GM19468 (cell line): ENCODE results near the gene BCL2L11.

Experiments
- ATAC-seq: cut with Tn5 transposase; IDR thresholded peaks from one replicate; pipeline ENCODE4 v1.9.1; 2021; ENCODE audit warnings: mild to moderate bottlenecking, moderate library complexity, moderate number of reproducible peaks; ENCODE audit not compliant: unreplicated experiment; ENCODE audit errors: extremely low read depth

Gene BCL2L11

DNA sequence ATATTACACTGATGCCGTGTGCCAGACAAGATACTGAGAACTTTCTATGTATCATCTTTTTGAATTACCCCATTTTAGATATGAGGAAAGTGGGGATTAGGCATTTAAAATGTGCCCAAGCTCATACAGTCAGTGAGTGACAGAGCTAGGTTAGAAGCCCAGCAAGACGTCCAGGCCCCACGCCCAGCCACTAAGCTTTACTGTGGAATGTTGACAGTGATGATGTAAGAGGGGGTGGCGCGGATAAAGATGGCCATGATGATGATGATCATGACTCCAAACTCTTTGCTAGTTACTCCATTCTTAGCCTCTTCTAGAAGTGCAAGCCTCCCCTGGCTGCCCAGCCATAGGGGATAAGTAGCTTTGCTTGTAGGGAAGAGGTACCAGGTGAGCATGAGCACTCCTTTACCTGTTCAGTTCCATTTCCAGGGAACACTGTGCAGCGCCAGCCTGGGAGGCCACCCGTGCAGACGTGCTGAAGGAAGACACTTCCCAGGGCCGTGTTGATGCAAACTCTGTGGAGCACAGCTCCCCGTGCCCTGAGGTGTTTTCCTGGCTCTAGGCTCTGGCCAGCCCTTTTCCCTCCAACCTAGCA lies 65.5 kb downstream of the BCL2L11 start:
- no peak for ATAC-seq

DNA sequence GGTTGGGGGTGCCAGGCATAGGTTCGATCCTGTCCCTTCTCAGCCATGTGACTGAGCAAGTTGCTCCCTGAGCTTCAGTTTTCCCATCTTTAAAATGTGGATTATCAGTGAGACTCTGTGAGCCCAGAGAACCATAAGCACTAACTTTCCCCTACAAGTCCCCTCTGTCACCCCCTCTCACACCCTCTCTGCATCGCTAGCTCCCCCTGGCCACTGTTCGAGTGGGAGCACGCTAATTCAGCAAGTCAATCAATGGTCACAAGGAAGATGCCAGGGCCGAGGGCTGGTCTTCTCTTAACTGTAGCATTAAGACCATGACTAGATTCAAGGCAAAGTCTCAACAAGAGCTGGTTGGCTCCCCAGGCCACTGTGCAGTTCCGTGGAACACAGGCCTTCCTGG lies 66.2 kb downstream of the BCL2L11 start:
- no peak for ATAC-seq

DNA sequence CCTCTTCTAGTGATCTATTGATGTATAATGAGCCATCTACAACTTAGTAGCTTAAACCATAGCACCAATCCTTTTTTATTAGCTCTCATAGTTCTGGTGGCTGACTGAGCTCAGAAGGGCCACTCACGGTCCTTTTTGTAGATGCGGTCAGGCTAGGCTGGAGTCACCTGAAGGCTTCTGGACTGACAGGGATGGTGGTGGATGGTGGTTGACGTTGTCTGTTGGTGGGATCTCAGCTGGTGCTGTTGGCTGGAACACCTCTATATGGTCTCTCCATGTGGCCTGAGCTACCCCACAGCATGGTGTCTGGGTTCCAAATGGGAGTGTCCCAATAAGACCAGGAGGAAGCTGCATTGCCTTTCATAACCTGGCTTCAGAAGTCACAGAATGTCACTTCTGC lies 68.0 kb downstream of the BCL2L11 start:
- ATAC-seq: no peak

DNA sequence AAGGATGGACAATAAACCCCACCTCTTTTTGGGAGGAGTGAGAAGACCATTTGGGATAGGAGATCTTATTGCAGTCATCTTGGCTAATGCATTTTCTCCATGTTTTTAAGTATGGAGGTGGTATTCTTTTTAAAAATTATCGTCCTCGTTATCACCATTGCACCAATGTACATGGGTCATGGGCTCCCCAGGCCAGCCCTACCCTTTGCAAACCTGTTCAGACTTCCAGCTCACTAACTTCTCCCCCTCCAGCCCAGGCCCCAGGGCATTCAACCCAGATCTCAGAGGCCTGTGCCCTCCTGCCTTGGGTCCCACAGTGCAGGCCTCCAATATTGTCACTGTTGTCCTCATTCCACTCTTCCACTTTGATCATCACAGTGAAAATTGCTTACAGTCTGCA lies 68.4 kb downstream of the BCL2L11 start:
- no peak for ATAC-seq

DNA sequence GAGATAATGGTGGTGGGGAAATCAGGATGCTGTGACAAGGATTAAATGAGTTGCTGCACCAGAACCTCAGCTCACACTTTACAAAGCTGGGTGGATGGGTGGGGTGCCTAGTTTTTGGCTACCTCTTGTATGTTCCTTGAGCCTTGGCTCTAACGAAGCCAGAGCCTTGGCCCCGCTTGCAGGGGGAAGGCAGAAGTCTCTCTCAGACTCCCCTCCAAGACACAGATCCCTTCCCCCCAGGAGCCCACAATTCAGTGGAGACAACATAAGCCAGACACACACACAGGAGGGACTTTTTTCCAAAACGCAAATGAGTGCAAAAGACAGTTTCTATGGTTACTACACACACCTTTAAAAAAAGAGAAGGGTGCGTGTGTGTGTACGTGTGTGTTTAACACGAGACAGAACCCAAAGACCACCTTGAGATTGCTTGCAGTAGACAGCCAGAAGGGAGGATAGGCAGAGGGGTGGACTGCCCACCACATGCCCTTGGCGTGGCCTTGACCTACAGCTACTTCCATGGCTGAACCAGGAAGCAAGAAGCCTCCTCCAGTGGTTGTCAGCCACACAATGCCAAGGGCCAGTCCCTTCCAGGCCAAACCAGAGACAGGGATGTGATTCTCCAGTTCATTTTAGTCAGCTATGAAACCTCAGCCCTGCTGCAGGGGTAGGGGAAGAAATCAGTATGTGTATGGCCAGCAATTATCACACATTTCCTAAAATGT lies 70.3 kb downstream of the BCL2L11 start:
- no peak for ATAC-seq

DNA sequence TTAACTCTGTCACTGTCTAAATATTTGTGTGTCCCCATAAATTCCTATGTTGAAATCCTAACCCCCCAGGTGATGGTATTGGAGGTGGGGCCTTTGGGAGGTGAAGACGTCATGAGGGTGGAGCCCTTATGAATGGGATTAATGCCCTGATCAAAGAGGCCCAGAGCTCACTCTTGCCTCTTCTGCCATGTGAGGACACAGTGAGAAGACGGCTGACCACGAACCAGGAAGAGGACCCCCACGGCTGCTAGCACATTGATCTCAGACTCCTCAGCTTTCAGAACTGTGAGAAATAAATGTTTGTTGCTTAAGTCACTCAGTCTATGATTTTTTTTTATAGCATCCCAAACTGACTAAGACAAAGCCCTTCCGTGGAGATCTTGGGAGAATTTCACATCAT lies 71.2 kb downstream of the BCL2L11 start:
- ATAC-seq: no peak

DNA sequence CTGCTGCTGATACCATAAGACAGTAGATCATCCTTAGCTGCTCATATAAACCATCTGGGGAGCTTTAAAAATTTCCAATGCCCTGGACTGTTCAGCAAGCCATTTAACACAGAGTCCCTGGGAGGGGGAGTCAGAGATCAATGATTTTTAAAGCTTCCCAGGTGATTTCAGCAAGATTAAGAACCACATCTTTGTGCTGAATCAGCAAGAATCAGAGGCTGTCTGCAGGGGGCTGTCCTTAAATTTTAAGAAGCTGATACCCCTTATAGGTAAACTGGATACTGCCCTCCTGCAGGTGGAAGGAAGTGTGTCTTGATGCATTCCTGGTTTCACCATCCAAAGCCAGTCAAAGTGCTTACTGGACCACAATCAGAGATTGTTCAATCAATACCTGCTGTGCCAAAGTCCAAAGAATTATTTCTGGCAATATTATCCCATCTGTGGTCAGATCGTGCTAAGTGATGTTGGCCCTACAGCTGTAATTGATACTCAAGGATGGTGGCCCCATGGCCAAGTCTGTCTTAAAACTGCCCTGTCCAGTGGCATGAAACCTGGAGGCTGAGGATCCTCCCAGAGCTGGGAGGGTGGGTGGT lies 72.2 kb downstream of the BCL2L11 start:
- no peak for ATAC-seq

DNA sequence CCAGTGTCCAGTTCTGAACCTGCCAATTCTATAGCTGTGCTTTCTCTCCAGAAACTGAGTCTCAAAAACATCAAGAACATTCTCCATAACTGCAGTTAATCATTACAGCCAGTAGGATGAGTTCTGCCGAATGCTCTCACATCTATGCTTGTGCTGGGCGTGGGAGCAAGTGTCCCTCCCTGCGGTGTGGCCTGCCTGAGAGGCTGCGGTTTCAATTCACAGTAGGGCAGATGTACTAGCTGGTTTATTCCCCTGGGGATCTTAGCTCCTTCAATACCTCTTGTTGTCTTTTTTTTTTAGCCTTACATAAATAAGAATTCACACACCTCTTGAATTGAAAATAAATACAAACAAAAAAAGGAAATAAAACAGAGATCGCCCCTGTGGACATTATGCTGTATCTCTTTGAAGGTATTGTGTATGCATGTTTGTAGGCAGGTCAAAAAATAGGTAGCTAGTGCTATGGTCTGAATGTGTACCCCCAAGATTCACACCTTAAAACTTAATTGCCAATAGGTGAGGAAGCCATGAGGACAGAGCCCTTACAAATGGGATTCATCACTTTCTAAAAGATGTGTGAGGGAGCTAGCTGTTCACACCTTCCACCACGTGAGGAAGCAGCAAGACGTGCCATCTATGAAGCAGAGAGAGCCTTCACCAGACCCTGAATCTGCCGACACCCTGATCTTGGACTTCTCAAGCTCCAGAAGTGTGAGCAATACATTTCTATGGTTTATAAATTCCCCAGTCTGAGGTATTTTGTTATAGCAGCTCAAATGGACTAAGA lies 74.3 kb downstream of the BCL2L11 start:
- peak; percentile 59 for ATAC-seq

DNA sequence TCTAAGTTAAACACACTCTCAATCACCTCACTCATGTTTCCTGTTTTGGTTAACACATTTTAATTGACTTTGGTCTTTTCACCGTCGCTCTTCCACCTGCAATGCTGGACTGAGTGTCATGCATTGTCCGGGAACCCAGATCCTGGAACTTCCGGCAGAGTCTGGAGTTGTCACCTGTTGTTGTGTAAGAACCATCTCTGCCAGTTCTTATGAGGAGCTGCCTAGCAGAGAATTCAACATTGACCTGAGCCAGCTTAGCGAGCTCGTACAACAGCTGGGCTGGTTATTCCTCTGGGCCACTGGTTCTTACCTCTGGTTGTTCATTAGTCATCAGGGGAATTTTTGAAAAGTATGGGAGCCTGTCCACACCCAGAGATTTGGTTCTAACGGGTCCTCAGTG lies 75.7 kb downstream of the BCL2L11 start:
- ATAC-seq: no peak

DNA sequence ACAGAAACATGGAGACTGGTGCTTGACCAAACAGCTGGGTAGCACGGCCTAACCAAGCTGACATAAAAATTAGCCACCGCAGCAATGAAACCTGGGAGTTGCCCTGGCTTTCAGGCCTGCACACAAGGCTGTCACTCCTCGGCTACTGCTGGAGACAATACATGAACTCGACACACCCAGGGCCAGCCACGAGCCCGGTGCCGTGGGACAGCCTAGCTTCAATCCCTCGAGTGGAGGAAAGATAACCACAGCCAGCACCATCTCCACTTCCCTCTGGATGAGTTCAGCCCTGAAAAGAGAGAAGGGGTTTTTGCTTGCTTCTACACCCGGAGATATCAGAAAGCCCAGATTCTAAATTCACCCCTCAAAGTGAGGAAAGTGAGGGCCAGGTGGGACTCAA lies 78.0 kb downstream of the BCL2L11 start:
- no peak for ATAC-seq

DNA sequence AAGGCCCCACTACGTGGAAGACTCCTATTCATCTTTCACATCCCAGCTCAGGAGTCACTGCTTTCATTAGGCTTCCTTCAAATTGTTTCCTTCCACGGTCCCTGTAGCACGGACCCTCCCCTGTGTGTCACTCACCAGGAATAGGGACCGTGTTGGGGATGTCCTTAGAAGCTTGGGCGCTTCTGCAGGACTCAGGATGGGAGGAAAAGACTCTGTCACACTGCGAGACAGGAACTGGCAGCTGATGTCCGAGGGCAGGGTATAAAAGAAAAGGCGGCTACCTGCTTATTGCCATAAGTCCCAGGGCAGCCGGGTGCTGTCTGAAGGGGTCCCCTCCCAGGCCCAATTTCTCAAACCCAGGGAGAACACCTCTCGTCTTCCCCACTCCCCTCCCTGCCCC lies 79.1 kb downstream of the BCL2L11 start:
- no peak for ATAC-seq

DNA sequence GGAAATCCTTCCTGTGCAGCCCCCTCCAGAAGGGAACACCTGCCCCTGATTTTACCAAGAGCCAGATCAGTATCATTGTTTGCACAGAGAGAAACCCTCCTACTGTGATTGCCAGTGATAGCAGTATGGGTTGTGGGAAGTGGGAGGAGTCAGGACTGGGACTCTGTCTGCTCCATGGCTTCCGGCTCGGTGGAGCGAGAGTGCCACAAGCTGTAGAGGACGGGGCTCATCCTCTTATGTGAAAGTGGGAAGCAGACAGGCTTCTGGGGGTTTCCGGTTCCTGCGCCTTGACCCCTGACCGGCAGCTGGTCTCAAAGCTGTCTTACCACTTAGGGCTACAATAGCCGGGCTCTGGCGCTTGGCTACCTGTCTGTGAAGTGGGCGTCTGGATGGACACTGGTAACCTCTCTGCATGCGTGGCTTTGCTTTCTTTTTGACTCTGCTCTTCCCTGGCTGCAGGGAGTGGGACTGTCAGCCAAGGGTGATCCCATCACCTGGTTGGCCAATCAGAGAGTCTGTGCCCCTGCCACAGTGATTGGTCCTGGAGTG lies 79.7 kb downstream of the BCL2L11 start:
- ATAC-seq: no peak

DNA sequence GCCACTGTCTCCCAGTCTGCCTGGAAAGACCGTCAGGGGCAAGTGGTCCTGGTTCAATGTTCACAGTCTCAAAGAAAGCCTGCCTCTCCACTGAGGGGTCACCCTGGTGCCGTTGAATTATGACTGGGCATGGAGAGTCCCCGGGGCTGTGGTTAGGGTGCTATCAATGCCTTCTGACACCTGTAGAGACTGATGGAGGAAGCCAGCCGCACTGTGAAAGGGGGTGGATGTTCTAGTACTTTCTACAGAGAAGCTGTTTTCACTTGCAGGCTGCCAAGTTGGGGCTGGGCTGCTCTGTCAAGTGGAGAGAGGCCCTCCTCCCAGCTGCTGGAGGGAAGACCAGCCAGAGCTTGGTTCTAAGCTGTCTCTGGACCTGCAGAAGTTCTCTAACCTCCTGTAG lies 80.5 kb downstream of the BCL2L11 start:
- ATAC-seq: no peak

DNA sequence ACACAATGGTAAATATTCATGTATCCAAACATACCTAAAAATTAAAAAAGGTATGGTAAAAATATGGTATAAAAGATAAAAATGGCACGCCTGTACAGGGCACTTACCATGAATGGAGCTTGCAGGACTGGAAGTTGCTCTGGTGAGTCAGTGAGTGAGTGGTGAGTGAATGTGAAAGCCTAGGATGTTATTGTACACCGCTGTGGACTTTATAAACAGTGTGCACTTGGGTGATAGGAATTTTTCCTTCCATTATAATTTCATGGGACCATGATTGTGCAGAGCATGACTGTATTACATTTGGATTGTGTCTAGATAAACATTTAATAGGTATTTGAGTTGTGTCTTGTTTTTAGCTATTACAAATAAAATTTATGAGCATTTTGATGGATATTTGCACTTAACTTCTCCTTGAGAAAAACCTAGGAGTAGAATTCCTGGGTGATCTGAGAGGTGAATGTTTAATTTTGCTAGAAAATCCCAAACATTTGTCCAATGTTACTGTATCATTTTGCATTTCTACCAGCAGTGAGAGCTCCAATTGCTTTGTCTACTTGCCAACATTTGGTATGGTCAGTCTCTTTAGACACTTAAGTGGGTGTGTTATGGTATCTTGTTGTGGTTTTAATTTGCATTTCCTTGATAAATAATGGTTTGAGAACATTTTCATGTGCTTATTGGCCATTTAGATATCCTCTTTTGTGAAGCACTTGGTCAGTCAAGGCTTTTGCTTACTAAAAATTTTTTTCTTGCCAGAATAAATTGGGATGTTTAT lies 81.7 kb downstream of the BCL2L11 start:
- ATAC-seq: no peak

DNA sequence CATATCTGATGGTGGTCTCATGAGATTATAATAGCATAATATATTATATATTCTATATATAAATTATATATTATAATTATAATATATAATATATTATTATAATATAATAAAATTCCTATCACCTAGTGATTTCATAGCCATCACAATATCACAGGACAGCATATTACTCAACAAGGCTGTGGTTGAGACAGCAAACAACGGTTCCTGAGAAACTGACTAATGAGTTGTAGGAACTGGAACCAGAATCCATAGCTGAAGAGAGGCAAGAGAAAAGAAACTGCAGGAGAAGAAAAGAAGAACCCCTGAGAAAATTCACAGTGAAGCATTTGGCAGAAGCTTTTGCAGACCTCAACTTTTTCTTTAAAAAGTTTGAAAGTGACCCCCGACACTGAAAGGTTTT lies 84.0 kb downstream of the BCL2L11 start:
- no peak for ATAC-seq

DNA sequence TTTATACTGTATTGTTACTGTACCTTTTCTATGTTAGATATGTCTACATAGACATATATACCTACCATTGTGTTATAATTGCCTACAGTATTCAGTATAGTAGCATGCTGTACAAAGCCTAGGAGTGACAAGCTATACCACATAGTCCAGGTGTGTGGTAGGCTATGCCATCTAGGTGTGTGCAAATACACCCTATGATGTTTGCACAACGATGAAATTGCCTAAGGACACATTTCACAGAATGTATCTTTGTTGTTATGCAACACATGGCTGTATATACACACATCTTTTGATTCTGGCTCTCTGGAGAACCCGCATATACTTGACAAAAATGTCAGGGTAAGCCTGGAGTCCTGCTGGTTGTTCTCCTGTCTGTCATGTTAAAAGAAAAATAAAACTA lies 85.1 kb downstream of the BCL2L11 start:
- no peak for ATAC-seq

DNA sequence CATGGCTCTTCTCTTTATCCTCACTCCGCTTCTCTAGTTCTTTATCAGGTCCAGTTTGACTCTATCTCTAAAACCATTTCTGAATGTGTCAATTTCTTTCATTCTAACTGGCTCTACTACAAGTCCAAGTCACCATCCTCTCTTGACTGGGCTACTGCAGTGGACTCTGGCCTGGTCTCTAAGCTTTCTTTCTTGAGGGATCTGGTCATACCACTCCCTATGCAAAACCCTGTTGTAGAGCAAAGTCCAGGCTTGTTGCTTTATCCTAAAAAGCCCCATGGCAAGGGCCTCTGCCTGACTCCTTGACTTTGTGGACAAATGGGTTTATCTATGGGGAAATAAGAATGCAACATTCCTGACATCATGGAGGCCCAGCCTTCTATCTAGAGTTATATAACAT lies 87.1 kb downstream of the BCL2L11 start:
- no peak for ATAC-seq

DNA sequence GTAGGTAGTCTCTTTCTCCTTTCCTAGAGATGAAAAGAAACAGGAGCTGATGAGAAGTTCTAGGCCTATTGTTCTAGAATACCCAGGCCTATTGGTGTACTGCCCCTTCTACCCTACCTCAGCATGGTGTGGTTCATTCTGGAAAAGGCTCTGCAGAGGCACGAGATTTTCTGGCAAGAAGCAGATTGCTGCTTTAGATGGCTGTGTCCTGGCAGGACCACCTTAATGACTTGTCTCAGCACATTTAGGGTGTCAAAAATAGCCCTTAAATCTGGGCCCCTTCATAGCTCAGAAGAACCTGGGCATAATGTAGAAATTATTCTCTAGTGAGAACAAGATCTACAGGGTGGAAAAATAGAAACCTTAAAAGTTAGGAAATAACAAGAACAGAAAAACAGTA lies 87.9 kb downstream of the BCL2L11 start:
- ATAC-seq: no peak

DNA sequence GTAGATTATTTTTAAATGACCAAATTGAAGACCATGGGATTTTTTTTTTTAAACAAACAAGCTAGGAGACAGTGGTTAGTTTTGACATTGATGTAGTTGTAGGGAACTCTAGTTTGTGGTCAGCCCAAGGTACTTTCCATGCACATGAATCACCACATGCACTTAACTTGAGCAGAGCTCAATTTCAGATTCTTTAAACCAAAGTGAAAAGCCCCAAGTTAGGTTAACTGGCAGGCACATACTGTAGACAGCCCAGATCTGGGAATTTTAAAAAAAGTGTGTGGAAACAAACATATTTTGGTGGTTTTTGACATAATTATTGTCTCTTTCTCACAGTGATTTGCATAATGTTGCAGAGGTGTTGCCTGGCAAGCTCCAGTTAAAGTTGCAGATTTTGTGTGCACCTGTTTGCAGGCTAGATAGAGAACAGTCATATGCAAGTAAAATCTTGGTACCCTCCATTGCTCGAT lies 88.4 kb downstream of the BCL2L11 start:
- peak; percentile 82 for ATAC-seq

DNA sequence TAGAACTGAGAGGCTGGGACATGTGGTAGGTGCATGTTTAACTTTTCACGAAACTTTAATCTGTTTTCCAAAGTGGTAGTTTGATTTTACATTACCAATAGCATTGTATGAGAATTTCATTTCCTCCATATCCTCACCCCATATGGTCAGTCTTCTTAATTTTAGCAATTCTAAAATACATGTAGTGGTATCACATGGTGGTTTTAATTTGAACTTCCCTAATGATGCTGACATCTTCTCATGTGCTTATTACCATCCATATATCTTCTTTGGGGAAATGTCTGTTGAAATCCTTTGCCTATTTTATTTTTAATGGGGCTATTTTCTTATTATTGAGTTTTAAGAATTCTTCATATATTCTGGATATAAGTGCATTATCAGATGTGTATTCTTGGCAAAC lies 89.3 kb downstream of the BCL2L11 start:
- ATAC-seq: no peak
